ENCODE measurements around the gene PRKCQ. TPM values are rescaled to one million over a fixed set of nuclear protein-coding genes. Genes with fewer than 3 reads are reported as not detected.

The PRKCQ gene
- total RNA-seq, 1 experiment from 2014 or later = not detected

GRCh38 chr10:6525599-6526165, 54.4 kb downstream of the PRKCQ start:
- no peak for DNase-seq (ENCODE audit: low read depth)

GRCh38 chr10:6522230-6522629, 57.8 kb downstream of the PRKCQ start:
- DNase-seq (ENCODE audit: low read depth) = no peak

- no peak for DNase-seq (ENCODE audit: low read depth)
These were observed 59.9 kb downstream of the PRKCQ start for GRCh38 chr10:6520138-6520537.

- no peak for DNase-seq (ENCODE audit: low read depth)
These were observed 61.2 kb downstream of the PRKCQ start for GRCh38 chr10:6518791-6519429.

GRCh38 chr10:6516929-6517284, 63.2 kb downstream of the PRKCQ start:
- DNase-seq (ENCODE audit: low read depth) = no peak

GRCh38 chr10:6516281-6516928, 63.7 kb downstream of the PRKCQ start:
- DNase-seq (ENCODE audit: low read depth) = no peak

GRCh38 chr10:6514844-6515780, 65.0 kb downstream of the PRKCQ start:
- DNase-seq (ENCODE audit: low read depth) = no peak

- DNase-seq (ENCODE audit: low read depth) = no peak
These were observed 65.9 kb downstream of the PRKCQ start for GRCh38 chr10:6514180-6514579.

- no peak for DNase-seq (ENCODE audit: low read depth)
These were observed 66.6 kb downstream of the PRKCQ start for GRCh38 chr10:6513476-6513875.

GRCh38 chr10:6512182-6512581, 67.9 kb downstream of the PRKCQ start:
- no peak for DNase-seq (ENCODE audit: low read depth)

GRCh38 chr10:6511347-6511746, 68.7 kb downstream of the PRKCQ start:
- DNase-seq (ENCODE audit: low read depth) = no peak

GRCh38 chr10:6507311-6507710, 72.8 kb downstream of the PRKCQ start:
- no peak for DNase-seq (ENCODE audit: low read depth)

GRCh38 chr10:6505300-6505699, 74.8 kb downstream of the PRKCQ start:
- DNase-seq (ENCODE audit: low read depth) = no peak

- DNase-seq (ENCODE audit: low read depth) = no peak
These were observed 75.8 kb downstream of the PRKCQ start for GRCh38 chr10:6504296-6504695.

GRCh38 chr10:6503171-6503570, 76.9 kb downstream of the PRKCQ start:
- DNase-seq (ENCODE audit: low read depth) = no peak

GRCh38 chr10:6501931-6502330, 78.1 kb downstream of the PRKCQ start:
- DNase-seq (ENCODE audit: low read depth) = no peak

- no peak for DNase-seq (ENCODE audit: low read depth)
These were observed 80.1 kb downstream of the PRKCQ start for GRCh38 chr10:6499974-6500373.

GRCh38 chr10:6498771-6499170, 81.3 kb downstream of the PRKCQ start:
- DNase-seq (ENCODE audit: low read depth) = no peak

GRCh38 chr10:6497620-6498019, 82.5 kb downstream of the PRKCQ start:
- no peak for DNase-seq (ENCODE audit: low read depth)

GRCh38 chr10:6494936-6495592, 85.0 kb downstream of the PRKCQ start:
- DNase-seq (ENCODE audit: low read depth) = no peak

- no peak for DNase-seq (ENCODE audit: low read depth)
These were observed 85.6 kb downstream of the PRKCQ start for GRCh38 chr10:6494442-6494819.
